HepG2 (cell line): ENCODE results near the gene OR8B12.

Source experiments
- NFKB2 ChIP-seq: sonication (generic); formaldehyde crosslinking; IDR thresholded peaks from 2 replicates; pipeline ENCODE4 v1.4.0; 2020; ENCODE audit warnings: missing genetic modification reagents, borderline replicate concordance
- PHF8 ChIP-seq: sonication (generic); formaldehyde crosslinking; IDR thresholded peaks from 2 replicates; pipeline ENCODE4 v1.5.0; 2020; ENCODE audit warnings: missing genetic modification reagents
- ZSCAN20 ChIP-seq: sonication (generic); formaldehyde crosslinking; IDR thresholded peaks from 2 replicates; pipeline ENCODE4 v1.4.0; 2020; ENCODE audit warnings: missing genetic modification reagents, mild to moderate bottlenecking, borderline replicate concordance
- TF ChIP-seq, protein P1 (sequence below): sonication (generic); formaldehyde crosslinking; conservative IDR thresholded peaks from 2 replicates; pipeline ENCODE4 v1.8.1; 2023; ENCODE audit warnings: missing genetic modification reagents
- TF ChIP-seq, protein P2 (sequence below): IDR thresholded peaks from 2 replicates; pipeline ENCODE4 v1.6.1; 2012; ENCODE audit warnings: low read depth, low read length, improper control_type of control experiment

DNA sequence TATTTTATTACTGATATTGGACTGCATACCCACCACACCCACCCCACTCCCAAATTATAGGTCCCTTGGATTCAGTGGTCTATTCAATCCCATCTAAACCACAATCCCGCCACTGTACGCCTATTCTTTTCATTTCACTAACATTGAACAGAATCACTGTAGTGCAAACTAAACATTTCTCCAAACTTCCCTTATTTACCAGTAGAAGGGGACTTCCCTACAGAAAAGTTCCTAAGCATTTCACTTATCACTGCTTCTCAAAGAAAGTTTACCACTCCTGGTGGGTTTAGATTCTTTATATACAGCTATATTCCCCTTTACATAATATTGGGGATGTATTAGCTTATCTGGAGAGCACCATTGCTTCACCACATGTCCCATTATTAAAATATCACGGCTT lies 29.3 kb downstream of the OR8B12 start:
- no peak for TF ChIP-seq NFKB2
- TF ChIP-seq, protein P1, sequence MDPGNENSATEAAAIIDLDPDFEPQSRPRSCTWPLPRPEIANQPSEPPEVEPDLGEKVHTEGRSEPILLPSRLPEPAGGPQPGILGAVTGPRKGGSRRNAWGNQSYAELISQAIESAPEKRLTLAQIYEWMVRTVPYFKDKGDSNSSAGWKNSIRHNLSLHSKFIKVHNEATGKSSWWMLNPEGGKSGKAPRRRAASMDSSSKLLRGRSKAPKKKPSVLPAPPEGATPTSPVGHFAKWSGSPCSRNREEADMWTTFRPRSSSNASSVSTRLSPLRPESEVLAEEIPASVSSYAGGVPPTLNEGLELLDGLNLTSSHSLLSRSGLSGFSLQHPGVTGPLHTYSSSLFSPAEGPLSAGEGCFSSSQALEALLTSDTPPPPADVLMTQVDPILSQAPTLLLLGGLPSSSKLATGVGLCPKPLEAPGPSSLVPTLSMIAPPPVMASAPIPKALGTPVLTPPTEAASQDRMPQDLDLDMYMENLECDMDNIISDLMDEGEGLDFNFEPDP (CRISPR knock-in tag) = no peak
- no peak for TF ChIP-seq PHF8 (CRISPR knock-in tag)
- TF ChIP-seq, protein P2, sequence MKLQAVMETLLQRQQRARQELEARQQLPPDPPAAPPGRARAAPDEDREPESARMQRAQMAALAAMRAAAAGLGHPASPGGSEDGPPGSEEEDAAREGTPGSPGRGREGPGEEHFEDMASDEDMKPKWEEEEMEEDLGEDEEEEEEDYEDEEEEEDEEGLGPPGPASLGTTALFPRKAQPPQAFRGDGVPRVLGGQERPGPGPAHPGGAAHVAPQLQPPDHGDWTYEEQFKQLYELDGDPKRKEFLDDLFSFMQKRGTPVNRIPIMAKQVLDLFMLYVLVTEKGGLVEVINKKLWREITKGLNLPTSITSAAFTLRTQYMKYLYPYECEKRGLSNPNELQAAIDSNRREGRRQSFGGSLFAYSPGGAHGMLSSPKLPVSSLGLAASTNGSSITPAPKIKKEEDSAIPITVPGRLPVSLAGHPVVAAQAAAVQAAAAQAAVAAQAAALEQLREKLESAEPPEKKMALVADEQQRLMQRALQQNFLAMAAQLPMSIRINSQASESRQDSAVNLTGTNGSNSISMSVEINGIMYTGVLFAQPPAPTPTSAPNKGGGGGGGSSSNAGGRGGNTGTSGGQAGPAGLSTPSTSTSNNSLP = no peak
- TF ChIP-seq ZSCAN20 (CRISPR knock-in tag) = no peak
